Activated naive CD4-positive, alpha-beta T cell treated with anti-CD3 and anti-CD28 coated beads, Interleukin-2, amount 50 U/mL, for 16 hours (primary cell): Measurements from ENCODE around the gene CADPS2.

ENCODE experiments used
- DNase-seq: peaks from one replicate; pipeline ENCODE4 v3.0.0-alpha.2; 2020

Gene CADPS2

GRCh38 chr7:122340427-122340826 is 545.8 kb downstream of the CADPS2 start:
- DNase-seq, result no peak

DNA sequence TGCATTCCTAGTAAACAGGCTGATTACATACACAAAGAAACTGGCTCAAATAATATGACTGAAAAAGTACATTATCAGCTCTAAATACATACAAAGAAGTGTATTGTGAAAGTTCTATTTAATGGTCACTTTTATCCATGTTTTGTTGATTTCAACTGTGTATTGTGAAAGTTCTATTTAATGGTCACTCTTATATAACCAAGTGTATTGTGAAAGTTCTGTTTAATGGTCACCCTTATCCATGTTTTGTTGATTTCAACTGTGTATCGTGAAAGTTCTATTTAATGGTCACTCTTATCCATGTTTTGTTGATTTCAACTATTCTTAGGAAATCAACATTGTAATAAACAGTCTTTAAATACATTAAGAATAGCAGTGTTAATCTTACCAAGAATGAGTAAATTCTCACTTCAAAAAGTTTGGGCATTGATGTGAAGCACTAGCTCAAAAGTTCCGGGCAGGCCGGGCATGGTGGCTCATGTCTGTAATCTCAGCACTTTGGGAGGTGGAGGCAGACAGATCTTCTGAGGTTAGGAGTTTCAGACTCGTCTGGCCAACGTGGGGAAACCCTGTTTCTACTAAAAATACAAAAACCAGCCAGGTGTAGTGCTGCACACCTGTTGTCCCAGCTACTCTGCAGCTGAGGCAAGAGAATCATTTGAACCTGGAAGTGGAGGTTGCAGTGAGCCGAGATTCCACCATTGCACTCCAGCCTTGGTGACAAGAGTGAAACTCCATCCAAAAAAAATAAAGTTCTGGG is 546.9 kb downstream of the CADPS2 start:
- DNase-seq, result no peak

DNA sequence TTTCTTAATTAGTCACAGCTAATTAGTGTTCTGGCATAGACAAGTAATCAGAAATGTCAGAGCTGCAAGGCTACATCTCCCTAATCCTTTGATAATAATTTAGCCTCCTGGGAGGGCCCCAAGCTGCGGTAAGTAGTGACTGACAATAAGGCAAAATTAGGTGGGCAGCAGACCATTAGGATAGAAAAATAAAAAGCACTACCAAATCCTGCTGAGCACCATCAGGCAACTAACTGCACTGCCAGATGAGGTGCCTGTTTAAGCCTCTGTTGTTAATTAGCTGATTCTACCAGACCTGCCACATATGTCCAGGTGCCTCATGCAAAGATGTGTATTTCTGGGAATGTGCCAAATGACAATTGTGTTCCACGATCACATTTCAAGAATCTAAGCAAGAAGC is 549.2 kb downstream of the CADPS2 start:
- no peak for DNase-seq

DNA sequence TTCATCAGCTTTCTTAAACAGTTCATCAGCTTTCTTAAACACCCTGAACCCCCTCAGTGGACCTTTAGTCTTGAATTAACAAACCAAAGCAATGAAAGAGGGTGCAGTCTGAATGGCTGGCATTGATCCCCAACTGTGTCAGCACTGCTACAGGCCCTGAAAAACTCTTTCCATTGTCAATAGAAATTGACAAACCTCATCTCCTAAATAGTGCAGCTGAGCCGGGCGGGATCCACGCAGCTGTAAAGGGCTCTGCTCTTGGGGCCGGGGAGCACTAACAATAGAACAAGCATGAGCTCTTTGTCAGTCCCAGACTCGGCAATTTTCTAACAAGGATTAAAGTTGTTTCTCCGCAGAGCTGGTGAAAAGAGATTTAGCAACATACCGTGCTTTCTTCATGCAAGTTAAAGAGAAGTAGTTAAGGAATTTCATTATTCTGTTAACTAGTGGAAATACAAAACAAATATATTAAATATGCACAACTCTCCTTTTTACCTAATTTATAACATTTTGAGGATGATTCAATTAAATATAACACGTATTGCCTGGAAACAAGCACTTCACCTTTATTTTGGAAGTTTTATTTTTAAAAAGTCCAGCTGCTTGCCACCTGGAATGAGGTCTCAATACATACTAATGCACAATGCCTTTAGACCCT is 557.0 kb downstream of the CADPS2 start:
- DNase-seq, result no peak

DNA sequence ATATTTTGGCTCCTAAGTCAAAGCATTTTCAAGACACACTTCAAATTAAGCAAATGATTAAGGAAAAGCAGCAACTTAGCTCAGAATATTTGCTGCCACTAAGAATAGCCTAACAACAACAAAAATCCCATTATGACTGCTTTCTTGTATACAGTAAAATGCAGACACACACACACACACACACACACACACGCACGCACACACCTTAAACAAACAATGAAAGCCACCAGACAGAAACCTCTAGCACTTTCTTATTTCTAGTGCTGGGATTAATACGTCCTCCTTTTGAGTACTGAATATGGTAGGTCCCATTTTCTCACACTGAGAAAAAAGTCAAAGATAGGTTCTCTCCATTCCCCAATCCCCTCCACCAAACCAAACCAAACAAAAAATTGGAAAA is 558.3 kb downstream of the CADPS2 start:
- no peak for DNase-seq

- DNase-seq, result no peak
Measured at GRCh38 chr7:122316467-122317388, 569.5 kb downstream of the CADPS2 start.

DNA sequence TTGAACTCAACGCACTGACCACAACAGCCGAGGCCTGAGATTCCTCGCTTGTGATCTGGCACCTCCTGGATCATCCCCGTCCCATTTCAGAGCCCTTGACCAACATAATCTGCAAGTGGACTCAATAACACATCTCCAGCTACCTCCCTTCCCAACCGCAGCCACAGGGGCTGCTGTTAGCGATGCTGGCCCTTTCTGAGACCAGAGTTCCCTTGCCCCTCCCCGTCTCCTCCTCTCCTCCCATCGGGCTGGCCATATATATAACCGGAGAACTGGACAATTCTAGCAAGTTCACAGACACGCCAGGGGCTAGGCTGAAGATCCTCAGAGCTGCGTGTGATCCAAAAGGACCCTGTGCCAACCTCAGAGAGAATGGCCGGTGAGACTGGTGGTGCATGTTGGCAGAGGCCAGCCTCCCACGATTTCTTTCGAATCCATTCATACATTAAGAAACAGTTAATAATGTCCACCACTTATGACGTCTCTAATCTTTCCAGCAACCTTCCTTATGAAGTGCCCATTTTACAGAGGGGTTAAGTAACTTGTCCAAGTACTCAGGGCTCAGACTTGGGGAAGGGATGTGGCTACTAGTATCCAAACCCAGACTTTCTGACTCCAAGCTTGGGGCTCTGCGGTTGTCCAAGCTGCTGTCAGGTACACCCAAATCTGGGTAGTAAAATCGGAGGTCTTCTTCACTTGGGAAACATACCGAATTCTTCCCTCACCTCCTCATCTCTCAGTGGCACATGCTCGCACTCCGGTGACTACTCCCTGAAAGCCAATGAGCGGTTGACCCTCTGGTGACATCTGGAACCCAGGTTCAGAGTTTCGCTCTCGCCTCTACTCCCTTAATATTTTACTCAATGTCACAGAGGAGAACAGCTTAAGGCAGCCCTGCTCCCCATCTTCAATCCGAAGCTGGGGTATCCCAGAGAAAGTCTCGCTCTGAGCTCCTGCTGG is 570.5 kb downstream of the CADPS2 start:
- DNase-seq, result no peak

DNA sequence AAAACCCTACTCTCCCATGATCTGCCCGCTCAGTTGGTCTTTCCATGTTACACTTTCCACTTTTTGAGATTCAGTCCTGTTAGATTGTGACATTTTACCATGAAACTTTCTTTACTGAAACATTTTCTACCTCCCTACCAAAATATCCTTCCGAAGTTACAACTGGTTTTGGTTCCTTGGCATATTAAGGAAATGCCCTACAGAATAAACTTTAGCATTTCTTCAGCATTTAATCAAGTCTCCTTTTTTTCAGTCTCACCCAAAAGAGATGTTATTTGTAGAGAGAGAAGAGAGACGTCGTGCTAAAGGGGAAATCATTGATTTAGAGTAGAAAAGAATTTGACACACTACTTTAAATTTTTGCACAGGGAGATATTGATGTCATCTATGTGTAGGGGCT is 572.0 kb downstream of the CADPS2 start:
- DNase-seq, result no peak

DNA sequence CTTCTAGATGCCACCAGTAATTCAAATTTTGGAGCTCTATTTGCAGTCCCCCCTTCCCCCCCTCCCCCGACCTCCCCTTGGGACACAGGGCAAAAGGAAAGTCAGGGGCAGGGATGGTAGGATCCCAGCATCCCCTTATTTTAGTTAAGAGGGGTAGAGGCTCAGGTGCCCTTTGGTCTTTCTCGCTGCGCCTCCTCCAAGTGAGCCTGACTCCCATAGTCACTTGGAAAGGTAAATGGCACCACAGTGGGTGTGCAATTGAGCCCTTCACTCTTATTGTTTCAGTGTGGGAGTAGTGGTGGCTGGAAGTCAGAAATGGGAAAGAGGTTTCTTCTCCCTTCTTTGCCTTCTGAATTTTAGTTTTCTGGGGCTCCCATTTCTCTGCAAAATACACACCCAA is 573.5 kb downstream of the CADPS2 start:
- no peak for DNase-seq

DNA sequence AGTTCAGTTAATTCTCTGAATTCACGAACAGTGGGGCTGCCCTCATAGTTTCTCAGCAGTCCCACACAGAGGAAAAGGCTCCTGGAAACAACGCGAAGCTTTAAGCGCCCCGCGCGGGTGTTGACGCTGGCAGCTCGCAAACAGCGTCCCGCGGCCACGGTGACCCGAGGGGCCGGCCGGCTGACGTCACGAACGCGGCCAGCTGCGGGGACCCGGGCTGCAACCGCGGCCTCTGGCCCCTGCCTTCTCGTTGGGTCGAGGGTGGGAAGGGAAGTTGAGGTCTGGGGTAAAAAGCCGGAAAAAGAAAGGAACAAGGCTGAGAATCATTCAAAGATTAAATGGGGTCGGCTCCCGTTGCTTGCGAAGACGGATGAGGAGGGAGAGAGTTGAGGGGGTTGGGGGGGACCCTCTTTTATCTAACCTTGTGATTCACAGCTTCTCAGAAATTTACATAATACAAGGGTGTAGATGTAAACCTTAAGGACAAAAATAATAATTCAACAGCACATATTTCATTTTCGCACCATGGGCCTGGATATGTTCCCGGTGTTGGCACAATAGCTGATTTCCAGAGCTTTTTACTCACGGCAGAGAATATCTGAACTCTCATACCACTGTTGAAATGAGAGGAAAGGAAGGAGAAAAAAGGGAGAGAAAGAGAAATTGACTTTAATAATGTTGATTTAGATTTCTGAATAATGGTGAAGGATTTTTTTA is 574.4 kb downstream of the CADPS2 start:
- no peak for DNase-seq

DNA sequence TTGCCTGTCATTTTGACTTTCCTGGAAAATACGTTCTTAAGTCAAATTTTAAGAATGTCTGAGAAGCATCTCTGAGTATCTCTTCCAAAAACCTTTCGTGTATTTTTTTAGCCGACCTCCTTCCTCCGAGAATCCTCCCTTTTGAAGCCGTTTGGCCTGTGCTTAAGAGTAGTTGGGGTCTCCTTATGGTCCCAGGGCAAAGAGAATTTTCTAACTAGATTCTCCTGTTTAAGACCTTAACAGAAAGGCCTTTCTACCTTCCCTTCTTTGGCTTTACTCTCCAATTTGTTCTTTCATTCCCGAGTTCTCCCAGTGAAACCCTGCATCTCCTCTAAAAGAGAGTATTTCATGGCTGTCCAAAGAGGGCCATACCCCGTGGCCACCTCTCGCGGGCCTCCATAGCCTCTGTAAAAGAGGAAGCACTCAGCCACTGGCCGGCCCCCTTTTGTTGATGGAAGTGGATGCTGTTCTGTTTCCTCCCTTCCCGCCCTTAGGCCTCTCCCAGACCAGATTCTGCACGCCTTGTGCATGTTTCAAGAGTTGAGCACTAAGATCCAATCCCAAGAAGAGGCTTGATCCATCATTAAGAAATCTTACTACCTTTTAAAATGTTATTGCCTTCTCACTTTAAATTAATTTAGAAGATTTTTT is 575.1 kb downstream of the CADPS2 start:
- DNase-seq, result no peak

DNA sequence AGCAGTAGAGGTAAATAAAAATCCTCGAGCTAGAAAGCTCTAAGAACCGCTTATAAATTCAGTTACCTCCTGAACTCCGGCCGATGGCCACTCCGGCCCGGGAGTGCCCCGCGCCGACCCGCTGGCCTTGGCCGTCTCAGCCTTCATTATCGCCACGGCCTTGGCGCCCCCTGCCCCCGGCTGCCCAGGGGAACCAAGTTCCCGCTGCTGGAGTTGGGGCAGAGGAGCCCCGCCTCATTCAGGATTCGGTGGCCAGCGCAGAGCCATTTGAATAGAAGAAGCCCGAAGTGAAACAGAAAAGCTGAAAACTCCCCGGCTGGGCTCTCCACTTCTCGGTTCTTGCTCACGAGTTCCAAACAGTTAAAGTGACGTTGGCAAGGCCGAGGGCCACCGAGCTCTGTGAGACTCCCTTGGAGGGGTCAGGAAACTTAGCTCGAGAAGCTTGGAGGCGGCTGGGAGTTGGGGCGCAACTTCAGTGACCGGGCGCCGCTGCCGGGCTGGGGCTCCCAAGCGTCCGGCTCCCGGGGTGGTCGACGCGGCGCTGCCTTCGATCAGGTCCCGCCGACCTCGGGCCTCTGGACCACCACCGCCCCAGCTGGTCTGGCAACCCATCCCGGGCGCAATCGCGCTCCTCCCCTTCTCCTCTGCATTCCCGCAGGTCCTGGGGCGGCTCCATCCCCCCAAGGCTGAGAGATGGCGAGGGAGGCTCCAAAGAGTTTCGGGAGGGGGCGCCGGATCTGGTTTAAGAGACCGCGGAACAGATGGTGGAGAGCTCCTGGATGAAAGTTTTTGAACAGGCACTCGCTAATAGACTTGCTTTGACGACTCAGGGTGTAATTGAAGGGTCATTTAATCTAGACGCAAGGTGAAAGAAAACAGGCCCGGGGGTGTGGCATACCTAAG is 575.9 kb downstream of the CADPS2 start:
- no peak for DNase-seq

- no peak for DNase-seq
Measured at GRCh38 chr7:122309421-122309820, 576.8 kb downstream of the CADPS2 start.

DNA sequence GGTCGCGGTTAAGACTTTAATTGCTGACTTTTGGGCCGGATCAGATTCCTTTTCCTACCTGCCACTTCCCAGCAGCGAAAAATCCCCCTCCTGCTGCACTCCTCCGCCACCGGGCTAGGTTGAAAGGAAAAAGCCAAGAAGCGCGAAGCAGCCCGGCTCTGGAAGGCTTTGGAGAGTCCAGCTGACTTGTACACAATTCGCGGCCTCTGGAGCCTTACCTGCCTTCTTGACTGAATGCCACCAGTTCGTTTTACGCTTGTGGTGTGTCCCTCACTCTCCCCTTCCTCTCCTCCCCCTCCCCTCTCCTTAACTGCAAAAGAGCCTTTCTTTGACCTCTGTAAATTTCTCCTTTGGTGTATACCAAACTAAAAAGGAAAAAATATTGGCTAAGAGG is 579.0 kb downstream of the CADPS2 start:
- DNase-seq, result no peak

DNA sequence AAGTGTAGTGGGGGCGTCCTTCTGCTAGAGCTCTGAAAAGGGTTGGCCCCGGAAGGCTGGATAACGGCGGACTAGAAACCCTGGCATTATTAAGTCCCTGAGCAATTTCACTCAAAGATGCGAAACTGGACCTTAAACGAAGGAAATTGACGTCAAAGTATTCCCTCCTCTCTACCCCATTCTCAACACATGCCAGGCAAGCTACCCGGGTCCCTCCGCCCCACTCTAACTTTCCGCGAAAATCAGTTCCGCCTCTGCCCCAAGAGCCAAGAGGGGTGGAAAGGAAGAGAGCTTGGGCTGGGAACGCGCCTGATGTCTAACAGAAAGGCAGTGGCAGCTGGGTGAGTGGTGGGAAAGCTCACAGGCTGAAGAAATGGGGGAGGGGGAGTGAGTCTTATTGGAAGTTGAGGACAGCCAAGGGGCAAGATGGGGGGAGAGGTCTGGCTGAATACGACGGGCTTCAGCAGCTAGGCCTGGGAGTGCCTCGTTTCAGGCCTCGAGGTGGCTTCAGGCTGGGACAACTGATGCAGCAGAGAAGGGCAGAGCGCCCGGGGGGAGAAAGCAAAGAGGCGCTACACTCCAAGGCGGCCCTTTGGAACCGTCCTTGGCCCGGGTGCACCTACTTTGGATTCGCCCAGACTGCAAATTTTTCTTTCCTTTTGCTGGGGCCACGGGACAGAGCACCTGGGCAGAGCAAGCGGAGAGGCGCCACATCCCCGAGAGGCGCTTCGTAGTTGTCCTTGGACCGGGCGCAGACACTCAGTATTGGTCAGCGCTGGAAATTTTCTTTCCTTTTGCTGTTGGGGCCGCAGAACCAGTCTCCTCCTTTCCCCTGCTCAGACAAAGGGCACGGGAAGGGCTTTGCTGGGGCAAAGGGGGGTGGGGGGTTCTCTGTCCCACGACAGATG is 579.7 kb downstream of the CADPS2 start:
- DNase-seq, result no peak

- DNase-seq, result no peak
Measured at GRCh38 chr7:122305475-122306319, 580.6 kb downstream of the CADPS2 start.

DNA sequence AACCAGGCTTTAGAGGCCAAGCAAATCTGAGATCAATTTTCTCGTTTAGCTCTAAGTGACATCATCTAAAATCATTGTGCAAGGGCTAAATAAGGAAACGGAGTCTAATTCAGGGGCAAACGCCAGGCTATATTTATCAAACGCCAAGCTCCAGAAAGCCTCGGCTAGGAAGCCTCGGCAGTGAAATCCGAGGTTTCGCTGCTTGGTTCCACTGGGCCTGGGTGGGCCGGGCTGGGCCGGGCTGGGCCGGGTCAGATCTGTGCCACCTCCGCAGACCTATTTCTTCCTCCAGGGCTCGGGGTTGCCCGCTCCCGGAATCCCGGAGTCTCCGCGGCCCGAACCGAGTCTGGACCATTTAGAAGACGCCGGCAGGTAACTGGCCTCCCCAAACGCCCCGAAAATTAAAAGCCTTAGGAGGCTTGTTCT is 581.3 kb downstream of the CADPS2 start:
- no peak for DNase-seq
